Measurements from ENCODE around the gene KRTAP3-3.

GRCh38 chr17:41001795-41002194 is 7.8 kb upstream of the KRTAP3-3 start:
- TF ChIP-seq, protein P1, sequence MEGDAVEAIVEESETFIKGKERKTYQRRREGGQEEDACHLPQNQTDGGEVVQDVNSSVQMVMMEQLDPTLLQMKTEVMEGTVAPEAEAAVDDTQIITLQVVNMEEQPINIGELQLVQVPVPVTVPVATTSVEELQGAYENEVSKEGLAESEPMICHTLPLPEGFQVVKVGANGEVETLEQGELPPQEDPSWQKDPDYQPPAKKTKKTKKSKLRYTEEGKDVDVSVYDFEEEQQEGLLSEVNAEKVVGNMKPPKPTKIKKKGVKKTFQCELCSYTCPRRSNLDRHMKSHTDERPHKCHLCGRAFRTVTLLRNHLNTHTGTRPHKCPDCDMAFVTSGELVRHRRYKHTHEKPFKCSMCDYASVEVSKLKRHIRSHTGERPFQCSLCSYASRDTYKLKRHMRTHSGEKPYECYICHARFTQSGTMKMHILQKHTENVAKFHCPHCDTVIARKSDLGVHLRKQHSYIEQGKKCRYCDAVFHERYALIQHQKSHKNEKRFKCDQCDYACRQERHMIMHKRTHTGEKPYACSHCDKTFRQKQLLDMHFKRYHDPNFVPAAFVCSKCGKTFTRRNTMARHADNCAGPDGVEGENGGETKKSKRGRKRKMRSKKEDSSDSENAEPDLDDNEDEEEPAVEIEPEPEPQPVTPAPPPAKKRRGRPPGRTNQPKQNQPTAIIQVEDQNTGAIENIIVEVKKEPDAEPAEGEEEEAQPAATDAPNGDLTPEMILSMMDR (conservative IDR thresholded peaks at IDR 0.05; ENCODE audit: low read depth, low read length): no peak
- TF ChIP-seq RCOR1 (IDR thresholded peaks at IDR 0.05; ENCODE audit: insufficient replicate concordance, low read length) (no peak), RAD21 (IDR thresholded peaks at IDR 0.05; ENCODE audit: low read length) (no peak), POLR2A (IDR thresholded peaks at IDR 0.05; ENCODE audit: low read depth, low read length) (no peak), FOS (IDR thresholded peaks at IDR 0.05; ENCODE audit: low read depth, low read length) (no peak), RFX5 (IDR thresholded peaks at IDR 0.05; ENCODE audit: low read depth, low read length) (no peak), BHLHE40 (IDR thresholded peaks at IDR 0.05; ENCODE audit: low read depth, low read length) (no peak), CEBPB (IDR thresholded peaks at IDR 0.05; ENCODE audit: low read depth, low read length) (no peak)
- TF ChIP-seq, protein P2, sequence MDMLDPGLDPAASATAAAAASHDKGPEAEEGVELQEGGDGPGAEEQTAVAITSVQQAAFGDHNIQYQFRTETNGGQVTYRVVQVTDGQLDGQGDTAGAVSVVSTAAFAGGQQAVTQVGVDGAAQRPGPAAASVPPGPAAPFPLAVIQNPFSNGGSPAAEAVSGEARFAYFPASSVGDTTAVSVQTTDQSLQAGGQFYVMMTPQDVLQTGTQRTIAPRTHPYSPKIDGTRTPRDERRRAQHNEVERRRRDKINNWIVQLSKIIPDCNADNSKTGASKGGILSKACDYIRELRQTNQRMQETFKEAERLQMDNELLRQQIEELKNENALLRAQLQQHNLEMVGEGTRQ (IDR thresholded peaks at IDR 0.05; ENCODE audit: low read depth, low read length): no peak
